SH-SY5Y (cell line): ENCODE measurements around the gene LPCAT1.

Experiments used
- GATA2 ChIP-seq: IDR thresholded peaks from 2 replicates; pipeline ENCODE4 v1.6.1; 2011; ENCODE audit warnings: mild to moderate bottlenecking, low read depth, low read length
- GATA3 ChIP-seq: IDR thresholded peaks from 2 replicates; pipeline ENCODE4 v1.6.1; 2011; ENCODE audit warnings: low read depth, mild to moderate bottlenecking, low read length, moderate library complexity

DNA sequence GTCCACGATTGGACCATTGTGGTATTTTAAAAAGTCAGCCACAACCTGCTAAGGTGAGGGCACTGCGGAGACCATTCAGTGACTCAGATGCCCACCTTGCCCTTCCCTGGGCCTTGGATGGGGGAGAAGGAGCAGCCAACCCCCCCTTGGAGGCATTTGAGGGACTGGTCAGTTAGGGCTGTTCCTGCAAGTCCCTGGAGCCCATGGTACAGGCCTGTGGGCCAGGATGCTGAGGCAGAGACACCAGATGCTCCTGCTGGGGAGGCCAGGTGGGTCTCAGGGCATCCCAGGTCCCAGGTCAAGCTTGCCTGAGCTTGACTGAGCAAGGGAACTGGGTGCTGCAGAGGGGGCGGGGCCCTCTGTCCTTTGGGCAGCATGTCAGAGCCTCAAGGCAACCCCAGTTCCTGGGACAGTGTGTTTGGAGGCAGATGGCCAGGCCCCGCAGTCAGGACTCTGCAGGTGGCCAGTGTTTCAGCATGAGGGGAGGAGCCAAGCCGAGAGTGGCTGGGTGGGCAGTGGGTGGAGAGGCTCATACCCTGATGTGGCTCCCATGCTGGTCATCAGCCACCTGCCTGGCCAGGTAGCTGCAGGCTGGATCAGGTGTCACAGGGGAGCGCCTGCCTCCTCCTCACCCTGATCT, 106.1 kb downstream of the LPCAT1 start:
- no peak for TF ChIP-seq GATA2
- no peak for TF ChIP-seq GATA3
